SH-SY5Y (cell line): ENCODE data around the gene ZNF529.

Experiments used
- GATA2 ChIP-seq: IDR thresholded peaks from 2 replicates; pipeline ENCODE4 v1.6.1; 2011; ENCODE audit warnings: mild to moderate bottlenecking, low read depth, low read length
- GATA3 ChIP-seq: IDR thresholded peaks from 2 replicates; pipeline ENCODE4 v1.6.1; 2011; ENCODE audit warnings: low read depth, mild to moderate bottlenecking, low read length, moderate library complexity

DNA sequence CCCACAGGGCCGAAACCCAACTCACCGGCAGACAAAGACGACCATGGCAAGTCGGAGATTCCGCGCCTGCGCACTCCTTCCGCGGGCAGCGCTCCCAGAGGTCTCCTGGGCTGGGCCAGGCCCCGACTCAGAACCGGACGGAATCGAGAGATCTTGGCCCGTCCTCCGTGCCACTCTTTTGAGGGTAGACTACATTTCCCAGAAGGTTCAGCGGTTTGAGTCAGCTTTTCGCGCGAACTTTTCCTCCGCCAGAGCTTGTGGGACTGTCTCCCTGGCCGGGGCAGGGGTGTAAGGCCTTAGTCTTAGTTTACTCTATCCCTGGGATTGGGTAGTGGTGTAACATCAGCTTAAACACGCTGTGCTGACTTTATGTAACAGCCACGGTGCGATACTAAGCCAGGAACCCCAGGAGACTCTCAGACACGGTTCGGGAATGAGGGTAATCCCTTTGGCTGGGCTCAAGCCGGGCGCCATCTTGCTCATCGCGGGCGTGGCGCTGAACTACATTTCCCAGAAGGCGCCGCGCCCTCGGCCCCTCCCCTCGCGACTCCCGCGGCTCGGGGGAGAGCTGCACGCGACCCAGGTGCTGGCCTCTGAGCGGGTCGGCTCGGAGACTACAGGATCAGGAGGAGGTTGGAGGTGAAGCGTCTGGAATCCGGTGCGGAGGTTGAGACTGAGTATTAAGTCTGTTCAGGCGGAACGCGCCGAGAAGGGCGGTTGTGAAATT, 44.7 kb downstream of the ZNF529 start, which contains the start of gene ZNF260:
- TF ChIP-seq GATA2 (peak; percentile 32; the same call in 1 of the 2 replicates), GATA3 (no peak)
